Activated CD8-positive, alpha-beta memory T cell treated with anti-CD3 and anti-CD28 coated beads, Interleukin-2, amount 50 U/mL, for 4 hours (primary cell): ENCODE results near the gene FTCD.
"Not testable (repeated sequence)": the region's sequence is repeated elsewhere in the genome, so short reads cannot be mapped to it uniquely, and the experiment has no call there.

ENCODE experiments used
- DNase-seq: peaks from one replicate; pipeline ENCODE4 v3.0.0-alpha.2; 2020

FTCD gene

DNA sequence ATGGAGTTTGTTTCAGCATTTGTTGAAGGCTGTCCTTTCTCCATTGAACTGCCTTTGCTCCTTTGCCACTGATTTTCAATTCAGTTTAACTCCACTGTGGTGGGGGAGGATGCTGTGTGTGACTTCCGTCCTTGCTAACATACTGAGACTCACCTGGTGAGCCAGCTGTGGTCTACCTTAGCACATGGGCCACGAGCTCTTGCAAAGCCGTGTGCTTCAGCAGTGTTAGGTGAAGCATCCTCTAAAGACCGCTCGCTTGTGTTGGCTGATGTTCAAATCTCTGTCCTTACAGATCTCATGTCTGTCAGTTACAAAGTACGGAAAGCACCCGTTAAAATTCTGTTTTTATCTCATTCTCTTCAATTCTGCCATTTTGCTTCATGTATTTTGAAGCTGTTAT lies 32.4 kb upstream of the FTCD start:
- no peak for DNase-seq

DNA sequence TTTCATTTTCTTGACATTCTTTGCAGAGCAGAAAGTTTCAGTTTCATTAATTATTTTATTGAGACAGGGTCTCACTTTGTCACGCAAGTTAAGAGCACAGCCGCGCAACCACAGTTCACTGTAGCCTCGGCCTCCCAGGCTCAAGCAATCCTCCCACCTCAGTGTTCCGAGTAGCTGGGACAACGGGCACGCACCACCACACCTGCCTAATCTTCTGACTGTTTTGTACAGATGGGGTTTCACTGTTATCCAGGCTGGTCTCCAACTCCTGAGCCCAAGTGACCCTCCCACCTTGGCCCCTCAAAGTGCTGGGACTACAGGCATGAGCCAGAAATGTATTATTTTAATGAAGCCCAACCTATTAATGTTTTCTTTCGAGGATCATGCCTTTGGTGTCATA lies 31.9 kb upstream of the FTCD start:
- DNase-seq: no peak

DNA sequence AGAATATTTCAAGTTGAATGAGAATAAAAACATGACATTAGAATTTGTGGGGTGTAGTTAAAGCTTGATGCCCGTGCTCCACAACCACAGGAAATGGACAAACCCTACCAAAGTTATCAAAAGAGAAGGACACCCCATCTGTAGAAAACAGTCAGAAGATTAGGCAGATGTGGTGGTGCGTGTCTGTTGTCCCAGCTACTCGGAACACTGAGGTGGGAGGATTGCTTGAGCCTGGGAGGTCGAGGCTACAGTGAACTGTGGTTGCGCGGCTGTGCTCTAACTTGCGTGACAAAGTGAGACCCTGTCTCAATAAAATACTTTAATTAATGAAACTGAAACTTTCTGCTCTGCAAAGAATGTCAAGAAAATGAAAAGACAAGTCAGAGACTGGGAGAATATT lies 30.3 kb upstream of the FTCD start:
- DNase-seq: no peak

DNA sequence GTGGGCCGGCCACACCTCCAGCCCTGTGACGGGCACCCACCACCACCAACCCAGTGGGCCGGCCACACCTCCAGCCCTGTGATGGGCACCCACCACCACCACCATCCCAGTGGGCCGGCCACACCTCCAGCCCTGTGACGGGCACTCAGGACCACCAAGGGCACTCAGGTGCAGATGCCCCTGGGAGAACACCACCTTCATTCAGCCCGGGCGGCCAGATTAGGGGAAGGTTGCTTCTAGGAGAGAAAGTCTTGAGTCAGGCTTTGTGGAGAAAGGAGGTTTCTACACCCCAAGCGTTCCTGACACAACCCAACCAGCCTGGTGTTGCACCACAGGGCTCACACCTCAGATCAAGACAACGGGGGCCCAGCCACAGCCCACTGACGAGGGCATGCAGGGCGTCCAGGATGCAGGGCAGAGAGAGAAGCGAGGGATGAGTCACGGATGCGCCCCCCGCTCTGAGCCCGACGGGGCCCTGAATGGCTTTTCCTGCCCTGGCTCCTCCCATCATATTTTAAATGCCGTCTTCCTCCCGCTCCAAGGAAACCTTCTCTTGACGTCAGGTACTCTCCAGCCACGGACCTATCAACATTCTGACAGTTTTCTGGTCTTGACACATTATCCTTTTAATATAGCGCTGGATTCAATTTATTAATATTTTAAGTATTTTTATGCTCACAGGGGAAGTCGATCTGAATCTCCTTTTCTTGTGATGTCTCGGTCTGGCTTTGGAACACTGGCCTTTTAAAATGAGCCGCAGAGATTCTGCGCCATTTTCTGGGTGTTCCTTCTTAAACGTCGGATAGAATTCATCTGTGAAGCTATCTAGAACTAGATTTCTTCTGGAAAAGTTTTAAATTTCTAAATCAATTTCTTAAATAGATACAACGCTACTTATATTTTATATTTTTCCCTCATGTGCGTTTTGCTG lies 29.5 kb upstream of the FTCD start:
- peak; percentile 66 for DNase-seq

DNA sequence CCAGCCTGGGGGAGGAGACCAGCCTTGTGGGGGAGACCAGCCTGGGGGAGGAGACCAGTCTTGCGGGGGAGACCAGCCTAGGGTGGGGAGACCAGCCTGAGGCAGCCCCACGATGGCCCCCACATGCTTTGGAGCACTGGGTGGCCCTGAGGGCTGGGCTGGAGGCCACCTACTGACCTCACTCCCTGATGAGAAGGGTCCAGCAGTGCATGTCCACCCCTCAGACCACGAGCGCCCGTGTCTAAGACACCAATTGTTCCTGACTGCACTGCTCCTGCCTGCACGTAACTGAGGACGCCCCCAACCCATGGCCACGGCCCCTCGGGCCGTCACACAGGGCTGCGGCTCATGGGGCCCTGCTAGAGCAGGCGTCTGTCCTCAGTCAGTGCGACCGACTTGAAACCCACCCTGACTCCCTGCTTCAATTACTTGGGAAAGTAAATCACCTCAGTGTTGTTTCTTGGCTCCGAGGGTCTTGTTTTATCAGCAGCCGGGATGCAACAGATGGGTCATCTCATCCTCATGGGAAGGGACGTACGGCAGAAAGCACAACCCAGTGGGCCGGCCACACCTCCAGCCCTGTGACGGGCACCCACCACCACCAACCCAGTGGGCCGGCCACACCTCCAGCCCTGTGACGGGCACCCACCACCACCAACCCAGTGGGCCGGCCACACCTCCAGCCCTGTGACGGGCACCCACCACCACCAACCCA lies 28.7 kb upstream of the FTCD start, which contains the start of gene SPATC1L:
Gene SPATC1L, minus strand, starts transcription at position 550 of the 715 bp plus-strand sequence. CDS start 1,643 bp downstream, outside the sequence.
- no peak for DNase-seq

DNA sequence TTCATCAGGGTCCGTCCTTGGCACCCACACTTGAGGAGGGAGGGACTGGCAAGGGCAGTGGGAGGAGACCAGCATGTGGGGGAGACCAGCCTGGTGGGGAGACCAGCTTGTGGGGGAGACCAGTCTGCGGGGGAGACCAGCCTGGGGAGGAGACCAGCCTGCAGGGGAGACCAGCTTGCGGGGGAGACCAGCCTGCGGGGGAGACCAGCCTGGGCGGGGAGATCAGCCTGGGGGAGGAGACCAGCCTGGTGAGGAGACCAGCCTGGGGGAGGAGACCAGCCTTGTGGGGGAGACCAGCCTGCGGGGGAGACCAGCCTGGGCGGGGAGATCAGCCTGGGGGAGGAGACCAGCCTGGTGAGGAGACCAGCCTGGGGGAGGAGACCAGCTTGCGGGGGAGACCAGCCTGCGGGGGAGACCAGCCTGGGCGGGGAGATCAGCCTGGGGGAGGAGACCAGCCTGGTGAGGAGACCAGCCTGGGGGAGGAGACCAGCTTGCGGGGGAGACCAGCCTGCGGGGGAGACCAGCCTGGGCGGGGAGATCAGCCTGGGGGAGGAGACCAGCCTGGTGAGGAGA lies 28.0 kb upstream of the FTCD start:
- not testable (repeated sequence) for DNase-seq

DNA sequence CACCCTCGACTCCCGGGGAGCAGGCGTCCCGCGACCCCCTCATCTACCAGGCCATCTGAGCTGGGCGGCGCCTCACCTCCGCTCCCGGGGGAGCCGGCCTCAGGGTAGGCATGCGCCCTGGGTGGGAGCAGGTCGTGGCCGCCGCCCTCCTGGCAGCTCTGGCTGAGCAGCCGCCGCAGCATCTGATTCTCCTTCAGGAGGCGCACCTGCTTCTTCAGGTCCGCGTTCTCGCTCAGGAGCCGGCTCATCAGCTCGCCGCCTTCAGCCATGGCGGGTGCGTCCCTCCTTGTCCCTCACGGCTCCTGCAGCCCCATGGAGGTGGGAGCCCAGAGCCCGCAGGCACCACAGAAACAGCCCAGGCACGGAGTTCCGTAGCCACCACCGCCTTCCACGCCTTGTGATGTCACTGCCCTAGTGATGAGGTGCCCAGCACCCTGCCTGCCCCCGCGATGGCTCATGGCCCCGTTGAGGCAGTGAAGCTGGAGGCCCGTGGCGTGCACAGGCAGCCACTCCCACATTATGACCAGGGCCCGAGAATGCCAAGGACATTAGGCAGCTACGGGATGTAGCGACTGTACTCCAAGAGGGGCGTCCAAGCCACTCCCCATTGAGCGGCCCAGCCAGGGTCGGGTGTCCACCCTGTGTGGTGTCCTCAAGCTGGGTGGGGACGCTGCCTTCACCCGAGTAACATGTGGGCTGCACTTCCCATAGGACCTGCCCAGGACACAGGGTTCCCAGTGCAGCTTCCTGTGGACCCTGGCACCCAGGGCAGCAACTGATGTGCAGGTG lies 27.4 kb upstream of the FTCD start:
- no peak for DNase-seq

DNA sequence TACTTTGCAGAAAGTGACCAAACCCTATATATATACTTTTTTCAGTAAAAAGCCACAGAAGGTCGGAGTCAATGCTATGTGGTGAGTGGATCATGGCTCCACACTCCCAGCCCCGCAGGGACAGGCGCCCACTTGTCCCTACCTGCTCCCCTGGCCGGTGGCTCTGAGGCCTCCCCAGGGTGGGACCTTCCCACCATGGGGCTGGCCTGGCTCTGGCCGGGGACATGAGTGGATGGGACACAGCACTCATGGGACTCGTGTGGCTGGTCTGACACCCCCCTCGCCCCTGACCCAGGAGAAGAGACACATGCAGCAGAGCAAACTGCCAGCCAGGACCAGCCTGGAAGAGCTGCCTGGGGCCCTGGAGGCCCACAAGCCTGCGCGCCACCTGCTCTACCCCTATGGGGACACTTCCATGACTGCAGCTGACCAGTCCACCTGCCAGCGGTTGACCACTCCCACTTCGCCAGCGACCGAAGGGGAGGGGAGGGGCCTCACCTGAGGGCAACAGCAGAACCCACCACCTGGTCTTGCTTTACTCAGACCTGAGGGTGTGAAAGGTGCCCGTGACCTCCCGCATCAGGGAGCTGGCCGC lies 26.7 kb upstream of the FTCD start:
- DNase-seq: no peak

DNA sequence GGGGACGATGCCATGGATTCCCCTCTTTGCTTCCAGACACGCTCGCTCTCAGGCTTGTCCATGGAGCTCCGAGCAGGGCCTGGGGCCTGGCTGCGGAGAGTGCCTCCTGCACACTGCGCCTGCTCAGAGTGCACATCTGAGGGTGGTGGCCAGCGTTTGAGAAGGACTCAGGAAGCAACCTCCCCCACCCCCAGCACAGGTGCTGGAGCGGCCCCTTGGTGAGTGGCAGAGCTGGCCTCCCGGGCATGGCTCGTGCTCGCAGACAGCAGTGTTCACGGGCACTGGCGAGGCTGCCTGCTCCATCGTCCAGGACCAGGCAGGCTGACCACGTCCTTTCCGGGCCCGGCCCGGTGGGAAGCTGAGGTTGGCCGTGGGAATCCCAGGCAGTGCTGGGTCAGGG lies 26.1 kb upstream of the FTCD start:
- DNase-seq: no peak

DNA sequence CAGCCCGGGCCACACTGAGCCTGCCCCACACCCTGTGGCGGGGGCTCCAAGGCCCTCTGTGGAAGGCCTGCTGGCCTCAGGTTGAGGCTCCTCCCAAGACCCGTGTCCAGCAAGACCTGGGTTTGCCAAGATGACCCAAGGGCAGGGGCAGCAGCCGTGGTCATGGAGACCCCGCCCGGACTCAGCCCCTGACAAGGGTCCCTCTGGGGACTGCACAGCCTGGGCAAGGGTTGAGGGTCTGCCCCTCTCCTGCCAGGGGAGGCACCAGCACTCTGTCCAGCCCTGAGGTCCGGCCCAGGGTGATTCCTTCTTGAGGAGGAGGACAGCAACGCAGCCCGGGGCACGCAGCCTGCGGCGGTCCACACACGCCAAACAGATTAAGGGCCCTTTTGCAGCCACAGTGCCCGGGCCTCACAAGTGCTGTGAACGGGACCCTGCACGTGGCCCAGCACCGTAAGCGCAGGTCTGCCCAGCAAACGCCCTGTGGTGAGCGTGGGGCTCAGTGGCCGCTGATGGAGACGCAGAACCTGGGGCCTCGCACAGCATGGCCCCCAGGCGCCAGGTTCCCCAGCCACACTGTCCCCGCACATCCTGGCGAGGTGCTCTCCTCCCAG lies 25.5 kb upstream of the FTCD start:
- no peak for DNase-seq

DNA sequence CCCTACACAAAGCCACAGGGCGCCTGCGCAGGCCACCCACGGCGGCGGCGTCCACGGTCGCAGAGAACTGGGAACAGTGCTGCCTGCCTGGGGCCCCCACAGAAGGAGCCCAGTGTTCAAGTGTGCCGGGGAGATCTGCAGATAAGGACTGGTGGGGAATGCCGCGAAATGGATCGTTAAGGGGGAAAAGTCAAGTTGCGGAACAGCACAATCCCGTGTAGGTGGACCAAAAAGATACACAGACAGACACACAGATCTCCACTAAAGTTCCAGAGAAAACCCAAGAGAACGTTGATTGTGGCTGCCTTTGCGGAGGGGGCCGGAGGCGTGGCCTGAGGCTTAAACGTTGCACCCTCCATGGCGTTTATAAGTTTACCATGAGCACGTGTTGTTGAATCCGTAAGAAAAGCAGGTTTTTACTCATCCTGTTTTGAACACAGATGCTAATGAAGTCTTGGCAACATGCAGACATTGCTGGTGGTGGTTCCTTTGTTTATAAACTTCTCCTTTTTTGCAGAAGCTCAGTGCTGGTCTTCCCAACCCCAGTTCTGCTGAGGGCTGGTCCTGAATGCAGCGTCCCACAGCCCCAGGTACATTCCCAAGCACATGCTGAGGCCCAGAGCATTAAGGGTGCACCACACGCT lies 24.8 kb upstream of the FTCD start:
- DNase-seq: no peak

DNA sequence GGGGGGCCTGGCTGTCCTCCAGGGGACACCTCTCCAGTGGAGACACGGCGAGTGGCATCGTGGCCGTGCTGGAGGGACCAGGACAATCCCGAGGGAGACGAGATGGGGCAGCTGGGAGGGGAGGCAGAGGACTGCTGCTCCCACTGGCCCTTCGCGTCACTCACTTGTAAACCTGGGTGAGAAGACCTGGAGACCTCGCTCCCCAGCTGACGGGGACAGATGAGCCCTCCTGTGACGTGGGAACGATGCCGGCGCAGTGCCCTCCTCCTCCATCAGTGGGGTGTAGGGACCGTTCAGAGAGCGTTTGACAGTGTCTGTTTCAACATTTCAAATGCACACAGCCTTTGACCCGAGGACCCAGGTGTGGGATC lies 24.3 kb upstream of the FTCD start:
- no peak for DNase-seq

DNA sequence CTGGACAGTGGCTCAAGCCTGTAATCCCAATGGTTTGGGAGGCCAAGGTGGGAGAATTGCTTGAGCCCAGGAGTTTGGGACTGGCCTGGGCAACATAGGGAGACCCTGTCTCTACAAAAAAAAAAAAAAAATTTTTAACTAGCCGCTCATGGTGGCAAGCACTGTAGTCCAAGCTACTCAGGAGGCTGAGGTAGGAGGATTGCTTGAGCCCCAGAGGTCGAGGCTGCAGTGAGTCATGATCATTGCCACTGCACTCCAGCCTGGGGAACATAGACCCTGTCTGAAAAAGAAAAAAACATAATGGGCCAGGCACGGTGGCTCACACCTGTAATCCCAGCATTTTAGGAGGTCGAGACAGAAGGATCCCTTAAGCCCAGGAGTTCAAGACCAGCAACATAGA lies 23.6 kb upstream of the FTCD start:
- no peak for DNase-seq

DNA sequence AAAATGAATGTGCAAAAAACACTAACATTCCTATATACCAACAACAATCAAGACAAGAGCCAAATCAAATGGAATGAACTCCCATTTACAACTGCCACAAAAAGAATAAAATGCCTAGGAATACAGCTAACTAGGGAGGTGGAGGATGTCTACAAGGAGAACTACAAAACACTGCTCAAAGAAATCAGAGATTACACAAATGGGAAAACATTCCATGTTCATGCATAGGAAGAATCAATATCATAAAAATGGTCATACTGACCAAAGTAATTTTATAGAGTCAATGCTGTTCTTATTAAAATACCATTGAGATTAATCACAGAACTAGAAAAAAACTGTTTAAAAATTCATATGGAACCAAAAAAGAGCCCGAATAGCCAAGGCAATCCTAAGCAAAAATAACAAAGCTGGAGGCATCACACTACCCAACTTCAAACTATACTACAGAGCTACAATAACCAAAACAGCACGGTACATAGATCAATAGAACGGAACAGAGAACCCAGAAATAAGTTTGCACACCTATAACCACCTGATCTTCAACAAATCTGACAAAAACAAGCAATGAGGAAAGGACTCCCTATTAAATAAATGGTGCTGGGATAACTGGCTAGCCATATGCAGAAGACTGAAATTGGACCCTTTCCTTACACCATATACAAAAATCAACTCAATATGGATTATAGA lies 21.2 kb upstream of the FTCD start:
- not testable (repeated sequence) for DNase-seq

DNA sequence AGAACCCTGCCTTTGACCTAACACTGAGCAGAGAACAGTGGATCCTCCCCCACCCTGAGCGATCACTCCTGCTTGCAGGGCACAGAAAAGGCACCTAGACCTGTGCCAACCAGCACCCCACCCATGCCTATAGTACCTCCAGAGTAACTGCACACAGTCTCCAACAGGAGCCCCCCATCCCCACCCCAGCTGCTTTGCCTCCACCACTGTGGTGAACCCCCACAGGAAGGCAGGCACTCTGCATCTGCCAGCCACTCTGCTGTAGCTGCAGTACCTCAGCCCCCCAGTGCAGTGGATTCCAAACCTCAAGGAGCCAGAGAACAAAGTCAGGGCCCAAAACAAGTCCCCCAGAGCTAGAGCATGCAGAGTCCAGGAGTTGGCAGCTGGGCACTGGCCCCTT lies 18.2 kb upstream of the FTCD start:
- no peak for DNase-seq

DNA sequence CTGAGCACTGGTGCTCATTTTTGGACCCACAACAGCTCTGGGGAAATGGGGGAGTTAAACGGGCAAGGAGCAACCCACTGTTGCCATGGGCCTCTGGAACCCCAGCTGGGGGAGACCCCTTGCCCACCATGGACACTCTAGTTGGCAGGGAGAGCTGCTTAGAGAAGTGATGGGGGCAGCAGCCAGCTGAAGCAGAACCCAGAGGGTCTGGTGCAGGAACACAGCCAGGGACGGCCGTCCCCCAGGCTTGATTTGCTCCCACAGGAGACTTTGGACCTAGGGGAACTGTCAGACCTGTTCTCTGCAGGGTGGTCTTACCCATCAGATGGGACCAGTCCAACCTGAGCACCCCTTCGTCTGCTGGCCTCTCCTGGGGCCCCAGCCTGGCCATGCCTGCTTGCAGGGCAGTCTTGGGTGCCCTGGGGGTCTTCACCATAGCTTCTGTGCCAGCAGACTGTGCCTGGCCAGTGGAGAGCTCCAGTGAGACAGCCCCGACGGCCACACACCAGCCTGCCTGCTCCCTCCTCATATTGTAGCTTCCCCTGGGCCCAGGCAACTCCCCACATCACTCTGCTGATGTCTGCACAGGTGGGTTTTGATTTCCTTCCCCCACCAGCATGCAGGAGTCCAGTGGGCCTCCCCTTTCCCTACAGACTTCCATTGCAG lies 17.6 kb upstream of the FTCD start:
- no peak for DNase-seq

DNA sequence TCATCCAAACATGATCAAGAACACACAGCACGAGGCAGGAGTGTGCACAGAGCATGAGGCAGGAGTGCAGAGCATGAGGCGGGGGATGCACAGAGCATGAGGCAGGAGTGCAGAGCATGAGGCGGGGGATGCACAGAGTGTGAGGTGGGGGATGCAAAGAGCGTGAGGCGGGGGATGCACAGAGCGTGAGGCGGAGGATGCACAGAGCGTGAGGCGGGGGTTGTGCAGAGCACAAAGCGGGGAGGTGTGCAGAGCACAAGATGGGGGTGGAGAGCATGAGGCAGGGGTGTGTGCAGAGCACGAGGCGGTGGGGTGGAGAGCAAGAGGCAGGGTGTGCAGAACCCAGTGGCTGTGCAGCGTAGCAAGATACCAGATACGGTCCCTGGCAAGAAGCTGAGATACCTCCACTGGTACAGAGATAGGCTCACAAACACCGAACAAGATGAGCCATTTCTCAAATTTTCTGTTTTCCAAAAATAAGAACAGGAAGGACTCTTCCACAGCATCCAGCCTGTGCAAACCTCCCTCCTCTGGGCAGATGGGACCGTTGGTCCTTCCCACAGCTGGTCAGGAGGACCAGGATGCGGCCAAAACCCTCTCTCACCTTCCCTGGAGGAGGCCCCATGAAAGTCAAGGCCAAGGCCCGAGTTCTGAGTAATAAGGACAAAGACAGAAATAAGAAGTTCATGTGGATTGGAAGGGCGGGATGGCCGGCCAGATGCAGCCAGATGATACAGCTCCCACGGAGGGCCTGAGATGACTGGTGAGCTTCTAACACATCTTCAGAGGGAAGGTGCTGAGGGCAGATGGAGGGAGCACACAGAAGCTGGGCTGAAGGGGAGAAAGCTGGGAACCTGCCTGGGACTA lies 16.9 kb upstream of the FTCD start:
- DNase-seq: no peak

DNA sequence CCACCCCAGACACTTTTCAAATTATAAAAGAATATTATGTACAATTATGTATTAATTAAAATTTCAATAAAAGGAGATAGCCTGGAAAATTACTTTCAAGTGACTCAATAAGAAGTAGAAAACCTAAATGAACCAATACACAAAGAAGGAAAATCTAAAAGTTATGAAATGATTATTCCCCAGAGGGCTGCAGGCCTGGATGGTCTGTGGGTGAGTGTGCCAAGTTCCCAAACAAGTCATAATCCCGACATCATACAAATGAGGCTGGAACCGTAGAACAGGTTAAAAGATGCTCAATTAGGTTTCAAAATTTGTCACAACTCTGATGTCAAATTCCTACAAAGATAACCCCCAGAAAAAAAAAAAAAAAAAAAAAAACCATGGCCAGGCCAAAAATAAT lies 16.2 kb upstream of the FTCD start:
- no peak for DNase-seq

DNA sequence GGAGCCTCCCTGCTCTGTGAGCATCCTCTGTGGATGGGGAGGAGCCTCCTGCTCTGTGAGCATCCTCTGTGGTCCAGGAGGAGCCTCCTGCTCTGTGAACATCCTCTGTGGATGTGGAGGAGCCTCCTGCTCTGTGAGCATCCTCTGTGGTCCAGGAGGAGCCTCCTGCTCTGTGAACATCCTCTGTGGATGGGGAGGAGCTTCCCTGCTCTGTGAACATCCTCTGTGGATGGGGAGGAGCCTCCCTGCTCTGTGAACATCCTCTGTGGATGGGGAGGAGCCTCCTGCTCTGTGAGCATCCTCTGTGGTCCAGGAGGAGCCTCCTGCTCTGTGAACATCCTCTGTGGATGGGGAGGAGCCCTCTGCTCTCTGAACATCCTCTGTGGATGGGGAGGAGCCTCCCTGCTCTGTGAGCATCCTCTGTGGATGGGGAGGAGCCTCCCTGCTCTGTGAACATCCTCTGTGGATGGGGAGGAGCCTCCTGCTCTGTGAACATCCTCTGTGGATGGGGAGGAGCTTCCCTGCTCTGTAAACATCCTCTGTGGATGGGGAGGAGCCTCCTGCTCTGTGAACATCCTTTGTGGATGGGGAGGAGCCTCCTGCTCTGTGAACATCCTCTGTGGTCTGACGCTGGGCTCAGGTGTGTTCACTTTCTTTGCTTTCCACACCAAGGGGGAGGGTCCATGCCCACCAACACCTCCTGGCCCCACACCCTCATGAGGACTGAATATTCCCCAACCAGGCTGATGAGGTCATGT lies 15.2 kb upstream of the FTCD start:
- peak; percentile 11 for DNase-seq
